NT2/D1 (cell line): ENCODE measurements around the gene FBXO42.

Source experiments
- YY1 ChIP-seq: IDR thresholded peaks from 2 replicates; pipeline ENCODE4 v1.6.1; 2011; ENCODE audit not compliant: insufficient read length, insufficient read depth
- ZNF274 ChIP-seq: IDR thresholded peaks from 2 replicates; pipeline ENCODE4 v1.6.1; 2011; ENCODE audit warnings: mild to moderate bottlenecking, low read depth, low read length

DNA sequence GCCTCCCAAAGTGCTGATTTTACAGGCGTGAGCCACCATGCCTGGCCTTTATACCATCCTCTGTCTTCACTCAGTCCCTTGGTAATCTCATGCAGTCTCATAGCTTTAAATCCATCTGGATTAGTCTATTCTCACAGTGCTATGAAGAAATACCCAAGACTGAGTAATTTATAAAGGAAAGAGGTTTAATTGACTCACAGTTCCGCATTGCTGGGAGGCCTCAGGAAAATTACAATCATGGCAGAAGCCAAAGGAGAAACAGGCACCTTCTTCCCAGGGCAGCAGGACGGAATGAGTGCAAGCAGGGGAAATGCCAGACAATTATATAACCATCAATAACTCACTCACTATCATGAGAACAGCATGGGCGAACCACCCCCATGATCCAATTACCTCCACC, 66.2 kb downstream of the FBXO42 start:
- TF ChIP-seq ZNF274 (no peak), YY1 (no peak)
